OCI-M2 (cell line): Measurements from ENCODE around the gene SCAP.

Source experiments
- DNase-seq: peaks from one replicate; lab custom pipeline; 2025; ENCODE audit not compliant: unreplicated experiment; lab: John Stamatoyannopoulos, UW

Gene SCAP

DNA sequence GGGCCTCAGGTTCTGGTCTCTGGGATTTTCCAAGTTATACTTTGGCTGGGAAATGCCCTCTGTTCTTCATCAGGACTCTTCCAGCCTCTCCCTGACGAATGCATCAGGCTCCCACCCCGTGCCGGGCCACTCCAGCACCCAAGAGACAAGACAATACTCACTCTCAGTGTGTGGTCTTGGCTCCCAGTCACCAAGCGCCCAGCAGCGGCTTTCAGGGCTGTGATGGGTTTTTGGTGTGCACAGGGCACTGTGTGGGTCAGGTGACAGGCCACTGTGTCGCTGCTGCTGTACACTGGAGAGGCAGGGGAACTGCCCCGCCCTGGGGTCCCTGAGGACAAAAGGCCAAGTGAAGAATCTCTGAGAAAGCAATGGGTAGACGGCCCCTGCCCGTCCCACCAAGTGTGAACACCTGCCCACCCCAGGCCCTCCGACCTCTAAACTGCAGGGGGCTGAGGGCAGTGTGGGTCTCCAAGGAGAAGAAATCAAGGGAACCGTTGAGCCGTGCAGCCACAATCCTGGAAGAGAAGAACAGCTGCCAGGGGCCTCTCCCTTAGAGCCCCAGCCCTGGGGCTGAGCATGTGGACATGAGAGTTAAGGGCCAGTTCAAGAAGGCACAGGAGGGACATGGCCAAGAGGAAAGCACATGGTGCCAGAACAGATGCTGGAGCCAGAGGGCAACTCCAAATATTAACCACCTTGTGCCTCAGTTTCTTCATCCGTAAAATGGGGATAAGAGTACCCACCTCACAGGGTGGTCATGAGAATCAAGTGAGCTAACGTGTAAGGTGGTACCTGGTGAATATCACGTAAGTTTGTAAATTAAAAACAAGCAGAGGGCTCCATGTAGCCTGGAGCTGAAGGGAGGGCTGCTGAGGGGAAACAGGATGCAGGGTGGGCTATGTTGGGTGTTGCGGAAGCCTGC lies 60.8 kb downstream of the SCAP start:
- DNase-seq, result no peak

- DNase-seq, result no peak
Observed at GRCh38 chr3:47414161-47414564, 61.6 kb downstream of the SCAP start.

DNA sequence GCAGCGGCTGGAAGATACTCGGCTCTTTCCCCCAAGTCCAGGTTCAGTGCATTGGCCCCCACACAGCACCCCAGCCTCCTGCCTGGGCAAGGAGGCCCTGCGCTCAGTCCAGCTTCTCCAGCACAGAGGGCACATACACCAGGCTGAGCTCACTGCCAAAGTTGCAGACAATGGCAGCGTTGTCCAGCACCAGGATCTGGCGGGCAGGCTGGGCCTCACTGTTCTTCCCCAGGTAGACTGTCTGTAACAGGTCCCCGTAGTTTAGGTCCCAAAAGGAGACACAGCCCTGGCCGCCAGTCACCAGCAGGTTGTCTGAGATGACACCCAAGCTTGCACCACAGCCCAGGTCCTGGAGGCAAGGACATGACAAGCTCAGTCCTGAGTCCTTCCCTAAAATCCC lies 62.0 kb downstream of the SCAP start:
- DNase-seq, result no peak

DNA sequence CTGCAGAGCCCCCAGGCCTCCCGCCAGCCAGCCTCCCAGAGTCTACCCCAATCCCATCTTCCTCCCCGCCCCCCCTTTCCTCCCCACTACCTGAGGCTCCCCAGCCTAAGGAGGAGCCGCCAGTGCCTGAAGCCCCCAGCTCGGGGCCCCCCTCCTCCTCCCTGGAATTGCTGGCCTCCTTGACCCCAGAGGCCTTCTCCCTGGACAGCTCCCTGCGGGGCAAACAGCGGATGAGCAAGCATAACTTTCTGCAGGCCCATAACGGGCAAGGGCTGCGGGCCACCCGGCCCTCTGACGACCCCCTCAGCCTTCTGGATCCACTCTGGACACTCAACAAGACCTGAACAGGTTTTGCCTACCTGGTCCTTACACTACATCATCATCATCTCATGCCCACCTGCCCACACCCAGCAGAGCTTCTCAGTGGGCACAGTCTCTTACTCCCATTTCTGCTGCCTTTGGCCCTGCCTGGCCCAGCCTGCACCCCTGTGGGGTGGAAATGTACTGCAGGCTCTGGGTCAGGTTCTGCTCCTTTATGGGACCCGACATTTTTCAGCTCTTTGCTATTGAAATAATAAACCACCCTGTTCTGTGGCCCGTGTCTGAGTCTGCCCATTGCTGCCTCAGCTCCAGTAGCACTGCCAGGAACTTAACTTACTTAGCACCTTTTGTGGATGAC lies 62.8 kb downstream of the SCAP start:
- DNase-seq, result no peak

DNA sequence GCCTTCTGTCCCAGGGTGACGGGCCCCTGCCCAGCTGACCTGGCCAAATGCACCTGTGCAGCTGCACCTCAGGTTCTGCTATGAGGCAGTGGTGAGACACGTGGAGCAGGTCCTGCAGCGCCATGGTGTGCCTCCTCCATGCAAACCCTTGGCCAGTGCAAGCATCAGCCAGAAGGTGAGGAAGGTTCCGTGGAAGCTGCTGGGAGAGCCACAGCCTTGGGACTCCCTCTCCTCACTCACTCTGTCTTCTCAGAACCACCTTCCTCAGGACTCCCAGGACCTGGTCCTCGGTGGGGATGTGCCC lies 63.3 kb downstream of the SCAP start:
- no peak for DNase-seq

DNA sequence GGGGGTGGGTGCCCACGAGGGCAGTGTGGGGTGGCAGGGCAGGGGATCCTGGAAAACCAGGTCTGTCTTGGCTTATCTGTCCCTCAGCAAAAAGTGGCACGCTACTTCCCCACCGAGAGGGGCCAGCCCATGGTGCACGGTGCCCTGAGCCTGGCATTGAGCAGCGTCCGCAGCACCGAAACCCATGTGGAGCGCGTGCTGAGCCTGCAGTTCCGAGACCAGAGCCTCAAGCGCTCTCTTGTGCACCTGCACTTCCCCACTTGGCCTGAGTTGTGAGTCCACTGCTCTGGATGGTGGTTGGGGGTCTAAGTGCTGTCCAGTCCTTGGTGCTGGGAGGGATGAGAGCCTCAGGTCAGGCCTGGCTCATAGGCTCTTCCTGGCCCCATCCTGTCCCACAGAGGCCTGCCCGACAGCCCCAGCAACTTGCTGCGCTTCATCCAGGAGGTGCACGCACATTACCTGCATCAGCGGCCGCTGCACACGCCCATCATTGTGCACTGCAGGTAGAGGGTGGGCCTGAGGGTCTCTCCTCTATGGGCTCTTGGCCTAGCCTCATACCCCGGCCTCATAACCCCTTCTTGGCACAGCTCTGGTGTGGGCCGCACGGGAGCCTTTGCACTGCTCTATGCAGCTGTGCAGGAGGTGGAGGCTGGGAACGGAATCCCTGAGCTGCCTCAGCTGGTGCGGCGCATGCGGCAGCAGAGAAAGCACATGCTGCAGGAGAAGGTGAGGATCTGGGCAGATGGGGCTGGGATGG lies 63.9 kb downstream of the SCAP start:
- no peak for DNase-seq

- no peak for DNase-seq
Observed at GRCh38 chr3:47410801-47411646, 64.7 kb downstream of the SCAP start.

GRCh38 chr3:47410417-47410720 lies 65.4 kb downstream of the SCAP start:
- DNase-seq, result no peak

- DNase-seq, result no peak
Observed at GRCh38 chr3:47409688-47410416, 65.9 kb downstream of the SCAP start.

GRCh38 chr3:47409284-47409683 lies 66.5 kb downstream of the SCAP start:
- no peak for DNase-seq

GRCh38 chr3:47408839-47409229 lies 66.9 kb downstream of the SCAP start:
- DNase-seq, result no peak

DNA sequence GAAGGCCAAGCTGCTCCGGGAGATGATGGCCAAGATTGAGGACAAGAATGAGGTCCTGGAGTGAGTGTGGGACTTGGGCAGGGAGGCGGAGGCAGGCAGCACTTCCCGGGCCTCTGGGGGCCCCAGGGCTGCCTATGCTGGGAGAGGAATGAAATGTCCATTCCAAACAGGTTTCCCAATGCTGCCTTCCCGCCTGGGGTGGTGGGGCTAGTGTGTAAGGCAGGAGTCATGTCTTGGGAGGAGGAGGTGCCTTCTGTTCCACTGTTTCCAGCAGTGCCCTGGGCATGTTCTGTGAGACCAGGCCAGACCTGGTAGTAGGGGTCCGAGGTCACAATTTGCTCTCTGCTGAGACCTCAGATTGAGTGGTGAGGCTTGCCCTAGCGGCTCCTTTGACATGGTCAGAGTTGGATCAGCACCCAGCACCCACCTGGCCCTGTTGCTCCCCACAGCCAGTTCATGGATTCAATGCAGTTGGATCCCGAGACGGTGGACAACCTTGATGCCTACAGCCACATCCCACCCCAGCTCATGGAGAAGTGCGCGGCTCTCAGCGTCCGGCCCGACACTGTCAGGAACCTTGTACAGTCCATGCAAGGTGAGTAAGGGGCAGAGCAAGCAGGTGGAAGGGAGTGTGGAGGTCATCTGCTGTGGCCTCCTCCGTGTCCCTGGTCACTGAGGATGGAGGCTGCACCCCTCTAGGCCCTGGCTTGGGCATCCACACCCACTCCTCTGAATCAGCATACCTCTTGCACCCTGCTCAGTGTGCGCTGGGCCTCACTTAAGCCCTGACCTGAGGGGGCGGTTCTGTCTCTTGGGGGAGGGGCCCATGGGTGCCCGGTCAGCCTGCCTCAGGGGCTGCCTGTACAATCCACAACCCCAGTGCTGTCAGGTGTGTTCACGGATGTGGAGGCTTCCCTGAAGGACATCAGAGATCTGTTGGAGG lies 67.6 kb downstream of the SCAP start:
- DNase-seq, result no peak

DNA sequence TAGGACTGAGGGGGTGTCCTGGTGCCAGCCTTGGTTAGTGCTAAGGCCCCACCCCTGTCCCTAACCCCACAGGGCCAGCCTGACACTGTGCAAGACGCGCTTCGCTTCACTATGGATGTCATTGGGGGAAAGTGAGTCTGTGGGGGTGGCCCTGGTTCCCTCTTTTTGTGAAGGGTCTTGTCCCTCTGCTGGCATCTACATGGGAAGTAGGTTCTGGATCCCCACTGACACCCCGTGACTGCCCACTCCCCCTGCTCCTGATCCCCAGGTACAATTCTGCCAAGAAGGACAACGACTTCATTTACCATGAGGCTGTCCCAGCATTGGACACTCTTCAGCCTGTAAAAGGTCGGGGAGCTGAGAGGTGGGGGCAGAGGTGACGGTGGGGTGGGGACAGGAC lies 68.5 kb downstream of the SCAP start:
- no peak for DNase-seq

DNA sequence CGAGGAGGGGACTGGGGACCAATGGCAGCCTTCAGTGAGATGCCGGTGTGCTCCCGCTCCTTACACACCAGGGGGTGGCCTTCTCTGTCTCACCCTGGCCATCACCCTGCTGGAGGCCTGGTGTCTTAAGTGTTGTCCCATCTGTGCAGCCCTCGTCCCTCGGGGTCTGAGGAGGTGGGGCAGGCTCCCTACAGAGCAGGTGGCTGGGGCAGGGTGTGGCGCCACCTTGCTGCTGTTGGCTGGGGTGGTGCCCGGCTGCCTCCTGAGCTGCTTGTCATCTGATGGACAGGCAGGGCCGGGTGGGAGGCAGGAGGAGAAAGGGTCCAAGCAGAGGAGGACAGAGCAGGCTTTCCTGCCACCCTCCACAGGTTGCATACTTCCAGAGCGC lies 69.0 kb downstream of the SCAP start:
- DNase-seq, result no peak

DNA sequence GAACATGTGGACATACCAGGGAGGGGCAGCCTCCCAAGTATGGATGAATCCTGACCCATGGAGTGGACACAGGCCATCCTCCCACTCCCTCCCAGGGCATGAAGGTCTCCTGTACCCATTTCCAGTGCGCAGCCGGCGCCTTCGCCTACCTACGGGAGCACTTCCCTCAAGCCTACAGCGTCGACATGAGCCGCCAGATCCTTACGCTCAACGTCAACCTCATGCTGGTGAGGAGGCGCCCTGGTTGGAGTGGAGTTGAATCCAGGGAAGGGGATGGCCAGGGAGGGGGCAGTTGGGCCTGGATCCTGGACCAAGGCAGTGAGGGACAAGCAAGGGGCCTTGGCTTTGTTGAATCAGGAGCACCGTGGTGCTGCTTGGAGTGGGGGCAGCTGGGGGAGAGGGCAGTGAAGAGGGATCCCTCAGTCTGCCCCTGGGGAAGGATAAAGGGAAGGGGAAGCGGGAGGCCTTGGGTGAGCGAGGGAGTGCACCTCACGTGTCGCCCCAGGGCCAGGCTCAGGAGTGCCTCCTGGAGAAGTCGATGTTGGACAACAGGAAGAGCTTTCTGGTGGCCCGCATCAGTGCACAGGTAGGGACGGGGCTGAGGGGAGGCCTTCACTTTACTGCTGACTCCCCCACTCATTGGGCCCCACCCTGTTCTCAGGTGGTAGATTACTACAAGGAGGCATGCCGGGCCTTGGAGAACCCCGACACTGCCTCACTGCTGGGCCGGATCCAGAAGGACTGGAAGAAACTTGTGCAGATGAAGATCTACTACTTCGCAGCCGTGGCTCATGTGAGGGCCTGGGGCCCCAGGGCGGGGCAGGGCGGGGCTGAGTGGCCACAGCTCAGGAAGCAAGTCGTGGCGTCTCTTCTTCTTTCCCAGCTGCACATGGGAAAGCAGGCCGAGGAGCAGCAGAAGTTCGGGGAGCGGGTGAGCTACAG lies 69.7 kb downstream of the SCAP start:
- DNase-seq, result no peak

GRCh38 chr3:47404955-47405790 lies 70.6 kb downstream of the SCAP start:
- DNase-seq, result no peak

DNA sequence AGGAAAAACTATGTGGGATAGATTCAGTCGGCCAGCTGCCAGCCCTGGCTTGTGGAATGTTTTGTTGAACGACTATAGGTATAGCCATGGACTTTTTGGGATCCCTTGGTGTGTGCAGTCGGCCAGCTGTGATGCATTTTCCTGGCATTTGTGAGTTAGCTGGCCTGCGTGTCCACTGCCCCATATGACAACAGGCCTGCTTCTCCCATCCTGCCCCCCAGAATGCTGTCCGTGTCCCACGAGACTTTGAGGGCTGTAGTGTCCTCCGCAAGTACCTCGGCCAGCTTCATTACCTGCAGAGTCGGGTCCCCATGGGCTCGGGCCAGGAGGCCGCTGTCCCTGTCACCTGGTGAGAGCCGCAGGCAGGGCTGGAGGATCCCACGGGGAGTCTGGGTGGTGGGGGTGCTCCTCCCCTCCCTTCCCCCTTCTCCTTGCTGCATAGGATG lies 71.3 kb downstream of the SCAP start:
- no peak for DNase-seq
